HG03439 (cell line): ENCODE measurements around the gene IGF1R.

ENCODE experiments used
- ATAC-seq: cut with Tn5 transposase; IDR thresholded peaks from one replicate; pipeline ENCODE4 v1.9.1; 2021; ENCODE audit warnings: mild to moderate bottlenecking, moderate library complexity; ENCODE audit not compliant: unreplicated experiment

IGF1R gene

DNA sequence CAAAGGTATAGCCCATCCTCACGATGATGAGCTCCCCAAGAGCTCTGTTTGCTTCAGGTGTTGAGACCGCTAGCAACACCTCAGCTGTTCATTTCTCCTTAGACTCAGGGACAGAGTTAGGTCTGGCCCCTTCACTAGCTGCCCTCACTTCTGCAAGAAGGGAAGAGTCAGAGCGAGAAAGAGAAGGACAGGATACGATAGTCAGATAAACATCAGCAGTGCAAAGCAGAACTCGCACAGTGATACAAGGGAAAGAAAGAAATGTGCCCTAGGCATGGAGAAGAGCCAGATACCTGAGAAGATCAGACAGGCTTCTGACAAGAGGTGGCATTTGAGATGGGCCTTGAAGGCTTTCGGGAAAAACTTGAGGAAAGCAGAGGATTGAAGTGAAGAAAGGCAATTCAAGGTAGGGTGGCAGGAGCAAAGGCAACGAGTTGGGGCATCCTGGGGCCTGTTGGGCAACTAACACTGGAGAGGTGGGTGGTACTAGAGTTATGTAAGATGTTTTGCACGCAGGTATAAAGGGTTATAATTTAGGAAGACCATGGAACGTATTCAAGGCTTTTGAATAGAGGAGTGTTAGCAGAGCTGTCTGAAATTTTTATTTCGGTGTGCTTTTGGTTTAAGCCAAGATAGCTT lies 253.2 kb downstream of the IGF1R start:
- no peak for ATAC-seq

DNA sequence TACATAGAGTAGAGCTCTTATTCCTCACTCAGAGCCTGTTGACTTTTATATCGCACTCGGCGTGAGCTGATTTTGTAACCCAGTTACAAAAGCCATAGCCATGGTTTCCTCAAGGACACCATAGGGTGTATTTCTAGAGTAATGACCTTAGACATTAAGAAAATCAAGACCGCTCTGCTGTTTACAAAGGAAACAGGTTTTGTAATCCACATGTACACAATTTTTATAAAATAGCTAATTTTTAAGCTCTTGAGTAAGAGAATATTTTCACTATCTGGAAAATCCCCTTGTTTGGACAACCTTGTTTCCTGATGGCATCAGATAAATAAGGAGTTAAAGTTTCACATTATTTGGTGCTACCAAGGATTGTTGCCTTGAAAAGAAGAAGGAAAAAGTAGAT lies 254.6 kb downstream of the IGF1R start:
- ATAC-seq: no peak

GRCh38 chr15:98903377-98904018 lies 255.2 kb downstream of the IGF1R start:
- ATAC-seq: no peak

DNA sequence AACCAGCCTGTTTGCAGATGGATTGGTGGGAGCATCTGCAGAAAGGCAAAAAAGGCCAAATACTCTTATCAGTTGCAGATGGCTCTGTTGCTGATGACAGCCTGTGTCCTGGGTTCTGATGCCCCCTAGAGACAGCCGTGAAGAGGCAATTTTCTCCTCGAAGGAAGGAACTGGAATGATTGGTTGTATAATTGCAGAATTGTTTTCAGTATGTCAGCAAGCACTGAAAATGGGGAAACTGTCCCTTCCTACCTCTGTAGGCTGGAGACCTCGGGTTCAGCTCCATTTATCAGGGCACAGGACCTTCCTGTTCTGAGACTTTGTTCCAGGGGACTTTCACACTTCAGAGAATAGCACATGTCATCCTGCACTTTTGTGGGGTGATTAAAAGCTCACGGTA lies 256.2 kb downstream of the IGF1R start:
- no peak for ATAC-seq

DNA sequence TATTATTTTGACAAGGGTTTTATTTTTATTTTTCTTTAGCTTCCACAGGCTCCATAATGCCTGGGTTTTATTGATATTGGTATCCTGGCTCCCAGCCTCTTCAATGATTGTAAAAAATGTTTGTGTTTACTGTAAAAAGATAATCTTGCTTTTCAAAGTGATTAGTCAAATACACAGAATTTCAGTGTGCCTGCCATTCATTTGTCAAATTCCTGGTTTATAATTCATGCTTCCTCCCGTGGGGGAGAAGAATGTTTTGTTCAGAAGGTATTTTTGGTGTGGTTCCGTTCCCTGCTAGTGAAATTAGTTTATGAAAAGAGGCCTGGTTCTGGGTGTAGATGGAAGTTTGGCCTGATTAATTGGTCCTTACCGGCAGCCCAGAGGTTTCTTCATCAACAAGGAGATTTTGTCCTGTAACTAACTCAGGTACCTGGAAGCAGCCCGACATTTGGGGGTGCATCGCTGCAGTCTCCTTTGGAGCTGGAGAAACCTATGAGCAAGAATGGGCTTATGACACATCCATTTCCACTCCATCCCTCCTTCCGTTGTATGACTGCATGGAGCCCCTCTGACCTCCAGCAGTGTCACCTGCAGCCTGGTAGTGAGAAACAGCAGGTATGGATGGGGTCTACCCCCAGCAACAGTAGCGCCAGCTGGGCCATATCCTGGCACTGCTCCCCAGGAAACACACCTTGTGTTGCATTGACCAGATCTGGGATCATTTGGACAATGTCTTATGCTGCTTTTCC lies 257.8 kb downstream of the IGF1R start:
- no peak for ATAC-seq

GRCh38 chr15:98906712-98907083 lies 258.4 kb downstream of the IGF1R start:
- no peak for ATAC-seq

DNA sequence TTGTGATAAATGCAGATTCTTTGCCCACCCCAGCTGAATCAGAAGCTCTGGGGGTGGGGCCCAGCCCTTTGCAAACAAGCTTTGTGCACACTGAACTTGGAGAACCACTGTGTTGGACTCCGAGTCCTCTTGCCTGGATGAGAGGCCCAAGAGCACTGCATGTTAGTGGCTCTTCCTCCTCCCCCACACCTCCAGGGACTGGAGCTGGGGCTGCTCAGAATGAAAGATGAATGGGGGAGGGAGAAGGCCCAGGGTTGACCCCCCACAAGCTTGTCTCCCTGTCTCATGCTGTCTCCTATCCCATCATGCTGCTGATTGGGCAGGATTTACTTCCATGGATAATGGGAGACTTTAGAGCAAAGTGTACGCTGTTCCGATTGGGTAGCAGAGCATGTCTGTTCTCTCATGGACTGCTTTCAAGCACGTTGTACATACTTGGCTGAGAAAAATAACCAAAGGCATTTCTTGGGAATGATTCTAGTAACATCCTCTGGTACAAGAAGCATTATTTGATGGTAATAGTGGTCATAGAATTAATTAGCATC lies 259.7 kb downstream of the IGF1R start:
- ATAC-seq: no peak

DNA sequence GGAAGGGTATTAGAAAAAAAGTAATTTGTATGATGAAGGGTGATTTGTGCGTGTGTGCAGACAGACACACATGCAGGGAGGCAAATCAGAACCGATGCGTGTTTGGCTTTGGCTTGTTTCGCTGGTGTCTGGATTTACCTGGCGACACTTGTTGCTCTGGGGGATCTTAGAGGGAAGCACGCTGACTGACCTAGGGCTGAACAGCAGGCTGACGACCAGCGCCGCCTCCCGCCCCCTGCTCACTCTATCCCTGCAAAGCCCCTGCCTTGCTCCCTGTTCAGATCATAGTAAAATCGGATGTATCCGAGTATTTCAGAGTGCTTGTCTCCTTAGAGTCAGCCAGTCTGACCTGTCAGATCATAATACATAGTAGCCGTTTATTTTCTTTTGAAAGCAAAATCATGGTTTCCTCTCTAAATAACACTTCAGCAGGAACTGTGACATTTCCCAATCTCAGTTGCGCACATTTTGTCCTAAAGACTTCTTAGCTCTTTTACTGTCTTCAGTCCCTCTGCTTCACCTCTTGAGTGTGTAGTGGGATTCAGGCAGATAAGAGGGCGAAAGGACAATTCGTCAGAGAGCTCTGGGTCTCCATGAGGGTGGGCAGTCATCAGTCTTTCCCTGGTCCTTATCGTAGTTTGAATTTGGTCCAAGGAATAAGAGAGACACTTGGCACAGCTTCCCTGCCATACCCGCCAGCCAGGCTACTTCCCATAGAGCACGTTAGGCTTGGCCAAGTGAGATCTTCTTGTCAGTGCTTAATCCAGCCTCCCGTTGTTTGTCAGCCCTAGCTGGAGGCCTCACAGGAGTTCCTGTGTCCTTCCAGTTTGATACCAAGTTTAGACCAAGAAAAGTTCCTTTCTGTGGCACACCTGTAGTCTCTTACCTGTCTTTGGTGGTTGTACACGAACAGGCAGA lies 261.9 kb downstream of the IGF1R start:
- ATAC-seq: no peak

DNA sequence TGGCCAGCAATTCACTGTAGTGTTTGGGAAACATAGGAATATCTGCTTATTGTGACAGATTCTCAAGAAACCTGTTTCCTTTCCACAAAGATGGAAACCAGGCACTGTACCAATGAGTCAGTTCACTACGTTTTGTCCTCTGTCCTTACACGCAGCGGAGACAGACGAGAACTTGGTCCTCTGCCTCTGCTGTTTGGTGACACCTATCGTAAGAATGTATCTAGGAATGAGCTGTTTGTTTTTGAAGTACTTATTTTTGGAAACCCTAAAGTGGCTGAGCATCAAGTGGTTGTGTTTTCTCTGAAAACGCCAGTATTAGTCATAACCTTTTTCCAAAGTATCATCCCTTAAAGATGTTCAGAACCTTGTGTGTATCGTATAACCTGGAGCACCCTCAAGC lies 266.3 kb downstream of the IGF1R start:
- no peak for ATAC-seq

DNA sequence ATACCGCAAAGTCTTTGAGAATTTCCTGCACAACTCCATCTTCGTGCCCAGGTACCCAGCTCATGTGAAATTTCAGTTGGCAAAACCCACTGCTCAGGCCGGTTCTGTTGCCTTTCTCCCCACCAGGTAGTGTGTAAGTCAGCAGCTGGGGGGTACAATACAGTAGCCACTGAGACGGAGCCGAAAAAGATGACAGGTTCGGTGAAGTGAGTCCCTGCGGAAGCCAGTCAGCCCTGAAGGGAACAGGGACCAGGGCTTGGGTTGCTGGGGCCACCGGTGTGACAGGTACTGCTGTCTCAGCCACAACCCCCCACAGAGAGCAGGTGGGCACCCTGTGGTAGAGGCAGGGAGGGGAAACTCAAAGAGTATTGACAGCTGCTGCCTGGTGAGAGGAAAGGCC lies 268.5 kb downstream of the IGF1R start:
- no peak for ATAC-seq

DNA sequence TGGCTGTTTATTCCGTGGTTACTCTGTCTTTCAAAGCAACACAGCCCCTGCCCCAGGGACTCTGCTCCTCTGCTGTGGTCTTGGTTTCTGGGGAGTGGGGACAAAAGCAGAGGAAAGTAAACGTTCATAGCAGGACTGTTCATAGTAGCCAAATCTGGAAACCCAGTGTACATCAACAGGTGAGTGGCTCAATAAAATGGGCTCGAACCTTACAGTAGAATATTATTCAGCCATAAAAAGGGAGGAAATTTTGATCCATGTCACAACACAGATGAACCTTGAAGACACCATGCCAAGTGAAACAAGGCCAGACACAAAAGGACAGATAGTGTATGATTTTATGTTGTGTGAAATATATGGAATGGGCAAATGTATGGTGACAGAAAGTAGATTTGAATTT lies 269.1 kb downstream of the IGF1R start:
- no peak for ATAC-seq

- ATAC-seq: no peak
Observed at GRCh38 chr15:98920091-98920880, 271.9 kb downstream of the IGF1R start.

- no peak for ATAC-seq
Observed at GRCh38 chr15:98923171-98923570, 274.8 kb downstream of the IGF1R start.

DNA sequence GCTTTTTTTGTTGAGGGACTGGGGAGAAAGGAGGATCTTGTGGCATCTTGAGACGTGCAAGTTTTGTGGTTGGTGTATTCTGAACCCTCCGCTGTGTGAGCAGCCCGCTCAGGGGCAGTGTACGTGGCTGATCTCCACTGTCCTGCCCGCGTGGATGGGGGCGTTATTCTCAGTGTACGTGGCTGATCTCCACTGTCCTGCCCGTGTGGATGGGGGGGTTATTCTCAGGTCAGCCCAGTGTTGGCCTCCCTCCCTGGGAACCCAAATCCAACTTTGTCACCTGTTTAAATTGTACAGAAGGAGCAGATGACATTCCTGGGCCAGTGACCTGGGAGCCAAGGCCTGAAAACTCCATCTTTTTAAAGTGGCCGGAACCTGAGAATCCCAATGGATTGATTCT lies 275.2 kb downstream of the IGF1R start:
- no peak for ATAC-seq

DNA sequence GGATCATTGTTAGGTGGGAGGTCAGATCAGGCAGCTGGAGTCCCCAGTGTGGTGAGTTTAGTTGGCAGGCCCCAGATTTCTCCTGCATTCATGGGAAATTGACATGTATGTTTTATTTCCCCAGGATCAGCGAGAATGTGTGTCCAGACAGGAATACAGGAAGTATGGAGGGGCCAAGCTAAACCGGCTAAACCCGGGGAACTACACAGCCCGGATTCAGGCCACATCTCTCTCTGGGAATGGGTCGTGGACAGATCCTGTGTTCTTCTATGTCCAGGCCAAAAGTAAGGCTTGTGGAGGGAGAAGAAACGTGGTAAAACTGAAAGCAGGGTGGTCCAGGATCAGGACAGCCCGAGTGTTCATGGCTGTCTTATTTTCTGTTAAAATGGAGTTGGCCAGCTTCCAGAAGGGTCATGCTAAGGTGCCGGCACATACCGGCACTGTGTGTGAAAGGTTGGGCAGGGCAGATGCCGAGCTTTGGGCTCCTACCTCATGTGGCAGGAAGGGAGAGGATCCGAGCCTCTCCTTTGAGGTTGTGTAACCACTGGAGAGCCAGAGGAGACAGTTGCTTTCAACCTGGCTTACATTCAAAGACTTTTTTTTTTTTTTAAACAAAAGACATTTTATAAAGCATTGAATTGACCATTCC lies 276.2 kb downstream of the IGF1R start:
- ATAC-seq: no peak

DNA sequence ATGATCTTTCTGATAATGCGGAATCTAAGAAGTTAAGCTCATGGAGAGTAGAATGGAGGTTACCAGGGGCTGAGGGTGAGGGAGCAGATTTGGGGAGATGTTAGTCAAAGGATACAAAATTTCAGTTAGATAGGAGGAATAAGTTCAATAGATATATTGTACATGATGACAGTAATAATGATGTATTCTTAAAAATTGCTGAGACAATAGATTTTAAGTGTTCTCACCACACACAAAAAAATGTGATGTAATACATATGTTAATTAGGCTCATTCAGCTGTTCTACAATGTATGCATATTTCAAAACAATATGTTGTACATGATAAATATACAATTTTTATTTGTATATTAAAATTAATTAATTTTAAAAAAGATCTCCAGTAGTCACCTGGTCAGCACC lies 277.9 kb downstream of the IGF1R start:
- no peak for ATAC-seq

DNA sequence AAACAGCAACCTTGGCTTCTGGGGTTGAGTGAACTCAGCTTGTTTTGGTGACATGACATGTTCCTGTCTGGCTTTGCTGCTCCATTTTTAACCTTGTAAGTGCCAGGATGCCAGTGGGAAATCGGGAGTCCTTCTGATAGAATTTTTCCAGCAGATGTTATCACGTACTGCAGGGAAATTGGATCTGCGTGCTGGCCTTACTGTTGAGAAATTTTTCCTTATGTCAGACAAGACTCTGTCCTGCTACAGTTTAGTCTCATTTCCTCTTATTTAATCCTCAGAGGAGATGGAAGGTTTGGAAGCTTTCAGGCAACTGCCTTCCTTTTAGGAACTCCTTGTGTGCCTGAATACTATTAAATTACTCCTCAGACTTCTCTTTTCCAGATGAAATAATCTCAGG lies 278.7 kb downstream of the IGF1R start:
- no peak for ATAC-seq

DNA sequence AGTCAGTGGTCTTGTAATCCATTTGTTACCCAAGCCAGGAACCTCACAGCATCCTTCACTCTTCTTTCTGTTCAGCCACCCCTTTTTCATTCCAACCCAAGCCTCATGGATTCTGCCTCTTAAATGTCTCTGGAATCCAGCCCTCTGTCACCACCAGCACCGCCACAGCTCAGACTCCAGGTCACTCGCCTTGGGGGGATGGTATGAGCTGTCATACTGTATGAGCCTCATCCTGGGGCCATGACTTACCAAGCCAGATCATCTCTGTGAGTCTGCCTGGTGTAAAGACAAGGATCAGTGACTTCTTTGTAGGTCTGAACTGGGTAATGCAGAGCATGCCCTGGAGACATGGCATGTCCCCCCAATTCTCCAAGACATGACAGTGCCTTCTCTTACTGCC lies 279.7 kb downstream of the IGF1R start:
- ATAC-seq: no peak

GRCh38 chr15:98930576-98930975 lies 282.2 kb downstream of the IGF1R start:
- ATAC-seq: no peak

- ATAC-seq: no peak
Observed at GRCh38 chr15:98931004-98931403, 282.7 kb downstream of the IGF1R start.
